Measurements from ENCODE around the gene B4GALNT2.
A peak's percentile ranks its signal among the peaks of the same experiment; 100 is the strongest.

B4GALNT2 gene

GRCh38 chr17:49204516-49204915, 71.9 kb downstream of the B4GALNT2 start:
- DNase-seq (ENCODE audit: insufficient read length) = no peak
- FAIRE-seq = no peak
- TF ChIP-seq POLR2A (IDR thresholded peaks at IDR 0.05; ENCODE audit: low read depth, low read length) (no peak), TAF1 (IDR thresholded peaks at IDR 0.05; ENCODE audit: borderline replicate concordance, low read depth, low read length) (no peak), POLR2AphosphoS5 (IDR thresholded peaks at IDR 0.05; ENCODE audit: low read depth, low read length) (no peak)

GRCh38 chr17:49209061-49209571, 76.5 kb downstream of the B4GALNT2 start:
- FAIRE-seq (no peak), DNase-seq (ENCODE audit: insufficient read length) (no peak)
- no peak for TF ChIP-seq POLR2AphosphoS5 (IDR thresholded peaks at IDR 0.05; ENCODE audit: low read depth, low read length)
- TF ChIP-seq POLR2A (IDR thresholded peaks at IDR 0.05; ENCODE audit: low read depth, low read length) = no peak
- no peak for TF ChIP-seq TAF1 (IDR thresholded peaks at IDR 0.05; ENCODE audit: borderline replicate concordance, low read depth, low read length)

- peak; percentile 97 for FAIRE-seq
- TF ChIP-seq POLR2AphosphoS5 (IDR thresholded peaks at IDR 0.05; ENCODE audit: low read depth, low read length) (peak; percentile 97), TAF1 (IDR thresholded peaks at IDR 0.05; ENCODE audit: borderline replicate concordance, low read depth, low read length) (peak; percentile 98), POLR2A (IDR thresholded peaks at IDR 0.05; ENCODE audit: low read depth, low read length) (peak; percentile 97)
- DNase-seq (ENCODE audit: insufficient read length) = peak; percentile 92
Measured at GRCh38 chr17:49210158-49211029, 77.8 kb downstream of the B4GALNT2 start, which contains the start of the genes ABI3 and GNGT2. TSS of gene ABI3 (plus strand) at chr17:49210707. CDS start at chr17:49210725, 18 bp downstream. TSS of gene GNGT2 (minus strand) at chr17:49210574. CDS start at chr17:49207422, 3,152 bp downstream.

- TF ChIP-seq POLR2A (IDR thresholded peaks at IDR 0.05; ENCODE audit: low read depth, low read length) (no peak), POLR2AphosphoS5 (IDR thresholded peaks at IDR 0.05; ENCODE audit: low read depth, low read length) (no peak), TAF1 (IDR thresholded peaks at IDR 0.05; ENCODE audit: borderline replicate concordance, low read depth, low read length) (no peak)
- DNase-seq (ENCODE audit: insufficient read length) = no peak
- peak; percentile 95 for FAIRE-seq
Measured at GRCh38 chr17:49213399-49213798, 80.8 kb downstream of the B4GALNT2 start.

GRCh38 chr17:49213847-49214246, 81.3 kb downstream of the B4GALNT2 start:
- TF ChIP-seq POLR2AphosphoS5 (IDR thresholded peaks at IDR 0.05; ENCODE audit: low read depth, low read length) (no peak), POLR2A (IDR thresholded peaks at IDR 0.05; ENCODE audit: low read depth, low read length) (no peak), TAF1 (IDR thresholded peaks at IDR 0.05; ENCODE audit: borderline replicate concordance, low read depth, low read length) (no peak)
- no peak for FAIRE-seq
- no peak for DNase-seq (ENCODE audit: insufficient read length)

GRCh38 chr17:49214676-49215360, 82.2 kb downstream of the B4GALNT2 start:
- TF ChIP-seq POLR2AphosphoS5 (IDR thresholded peaks at IDR 0.05; ENCODE audit: low read depth, low read length) (no peak), TAF1 (IDR thresholded peaks at IDR 0.05; ENCODE audit: borderline replicate concordance, low read depth, low read length) (no peak), POLR2A (IDR thresholded peaks at IDR 0.05; ENCODE audit: low read depth, low read length) (no peak)
- DNase-seq (ENCODE audit: insufficient read length) (no peak), FAIRE-seq (peak; percentile 81)

- DNase-seq (ENCODE audit: insufficient read length) (no peak), FAIRE-seq (no peak)
- no peak for TF ChIP-seq POLR2A (IDR thresholded peaks at IDR 0.05; ENCODE audit: low read depth, low read length)
- TF ChIP-seq POLR2AphosphoS5 (IDR thresholded peaks at IDR 0.05; ENCODE audit: low read depth, low read length) = no peak
- no peak for TF ChIP-seq TAF1 (IDR thresholded peaks at IDR 0.05; ENCODE audit: borderline replicate concordance, low read depth, low read length)
Measured at GRCh38 chr17:49216482-49216881, 83.9 kb downstream of the B4GALNT2 start.

GRCh38 chr17:49216953-49217650, 84.5 kb downstream of the B4GALNT2 start:
- TF ChIP-seq POLR2A (IDR thresholded peaks at IDR 0.05; ENCODE audit: low read depth, low read length) = no peak
- TF ChIP-seq POLR2AphosphoS5 (IDR thresholded peaks at IDR 0.05; ENCODE audit: low read depth, low read length) = no peak; the same call in 1 of the 2 replicates
- no peak for TF ChIP-seq TAF1 (IDR thresholded peaks at IDR 0.05; ENCODE audit: borderline replicate concordance, low read depth, low read length)
- no peak for FAIRE-seq
- no peak for DNase-seq (ENCODE audit: insufficient read length)

- peak; percentile 77 for DNase-seq (ENCODE audit: insufficient read length)
- FAIRE-seq = peak; percentile 98
- TF ChIP-seq TAF1 (IDR thresholded peaks at IDR 0.05; ENCODE audit: borderline replicate concordance, low read depth, low read length) = no peak
- TF ChIP-seq POLR2A (IDR thresholded peaks at IDR 0.05; ENCODE audit: low read depth, low read length) = no peak
- peak; percentile 40; the same call in 1 of the 2 replicates for TF ChIP-seq POLR2AphosphoS5 (IDR thresholded peaks at IDR 0.05; ENCODE audit: low read depth, low read length)
Measured at GRCh38 chr17:49217651-49218413, 85.3 kb downstream of the B4GALNT2 start.
